MG63 (cell line): ENCODE data around the gene DBNDD1. TPM values are rescaled to one million over a fixed set of nuclear protein-coding genes. Genes with fewer than 3 reads are reported as not detected.
A peak's percentile ranks its signal among the peaks of the same experiment; 100 is the strongest.
"Not testable (repeated sequence)": the region's sequence is repeated elsewhere in the genome, so short reads cannot be mapped to it uniquely, and the experiment has no call there.

ENCODE experiments used
- DNase-seq: peaks from one replicate; pipeline ENCODE4 v3.0.0-alpha.2; 2020
- H3K27me3 ChIP-seq: fragments of 250-450 bp; sonication (Bioruptor Pico); 2 replicates; pipeline ENCODE4 v1.5.1; 2020; ENCODE audit warnings: mild to moderate bottlenecking, moderate library complexity
- H3K36me3 ChIP-seq: fragments of 250-450 bp; sonication (Bioruptor Pico); 2 replicates; pipeline ENCODE4 v1.5.1; 2020; ENCODE audit warnings: mild to moderate bottlenecking, moderate library complexity
- H3K4me3 ChIP-seq: fragments of 250-450 bp; sonication (Bioruptor Pico); 2 replicates; pipeline ENCODE4 v1.5.1; 2020; ENCODE audit warnings: mild to moderate bottlenecking, moderate library complexity
- H3K9me3 ChIP-seq: fragments of 250-450 bp; sonication (Bioruptor Pico); 2 replicates; pipeline ENCODE4 v1.5.1; 2020; ENCODE audit warnings: mild to moderate bottlenecking, moderate library complexity
- total RNA-seq: library from RNA; depleted of rRNA; stranded (reverse); fragments of >200 nt; shearing (Covaris generic); gene quantifications from 2 replicates; pipeline ENCODE4 v1.2.3, GENCODE V29; 2014; ENCODE audit warnings: low replicate concordance; rRNA removed

DBNDD1 gene, protein sequence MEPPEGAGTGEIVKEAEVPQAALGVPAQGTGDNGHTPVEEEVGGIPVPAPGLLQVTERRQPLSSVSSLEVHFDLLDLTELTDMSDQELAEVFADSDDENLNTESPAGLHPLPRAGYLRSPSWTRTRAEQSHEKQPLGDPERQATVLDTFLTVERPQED
- 28.0 and 37.3 TPM in 2 replicates for total RNA-seq

DNA sequence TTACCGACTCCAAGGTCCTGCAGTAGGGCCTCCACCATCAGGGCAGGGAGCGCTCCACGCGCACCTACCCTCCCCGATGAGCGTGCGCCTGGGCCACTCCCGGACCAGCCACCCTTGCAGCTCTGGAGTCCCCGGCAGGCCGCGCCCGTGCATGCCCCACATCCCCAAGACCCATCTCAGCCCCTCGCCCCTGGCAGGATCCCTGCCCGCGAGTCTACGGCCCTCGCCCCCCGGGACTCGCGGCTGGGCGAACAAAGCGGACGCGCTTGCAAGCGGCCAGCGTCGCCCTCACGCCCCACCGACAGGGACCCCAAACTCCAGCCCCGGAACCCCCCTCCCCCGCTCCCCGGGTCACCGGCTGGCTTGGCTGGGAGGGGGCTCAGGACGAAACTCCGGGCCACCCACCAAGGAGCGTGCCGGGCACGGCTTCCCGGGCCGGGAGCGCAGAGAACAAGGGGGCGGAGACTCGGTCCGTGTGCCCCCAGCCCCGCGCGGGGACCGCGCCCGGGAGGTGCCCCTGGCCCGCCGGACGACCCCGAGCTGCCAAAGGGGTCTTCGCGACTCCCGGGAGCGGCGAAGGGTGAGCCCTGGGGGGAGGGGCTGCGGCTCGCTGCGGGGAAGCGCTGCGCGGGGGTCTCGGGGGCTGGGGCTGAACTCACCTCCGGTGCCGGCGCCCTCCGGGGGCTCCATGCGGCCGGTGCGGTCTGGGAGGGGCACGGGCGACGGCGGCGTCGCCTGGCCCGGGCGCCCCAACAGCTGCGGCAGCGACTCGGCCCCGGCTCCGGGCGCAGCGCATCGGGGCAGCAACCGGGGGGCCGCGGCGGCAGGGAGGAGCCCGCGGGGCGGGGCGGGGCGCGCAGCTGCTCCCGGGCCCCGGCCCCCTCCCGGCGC, at the start of gene DBNDD1:
Gene DBNDD1, minus strand, starts transcription at position 805 of the 891 bp plus-strand sequence. Its CDS starts 115 bp downstream, at position 690.
- DNase-seq, result no peak

DNA sequence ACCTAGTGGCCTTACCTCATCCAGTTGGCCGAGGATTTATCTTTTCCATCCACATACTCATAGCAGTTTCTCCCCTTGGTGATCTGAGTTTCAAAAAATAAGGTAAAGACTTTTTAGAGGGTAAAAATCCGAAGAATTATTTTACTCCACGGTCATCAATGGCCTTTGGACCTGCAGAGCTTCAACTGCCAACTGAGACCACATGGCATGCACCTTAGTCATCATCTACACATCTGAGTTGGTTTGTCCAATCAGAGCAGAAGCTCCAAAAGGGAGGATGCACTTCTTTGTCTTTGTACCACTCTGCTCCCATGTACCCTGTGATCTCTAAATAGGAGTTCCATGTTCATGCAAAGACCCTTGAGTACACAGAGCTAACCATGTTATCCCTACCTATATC, 42.2 kb upstream of the DBNDD1 start:
- H3K27me3 ChIP-seq, result 0 out of 2 replicates have a peak, but pooled peaks cover 5% of the 10 kb centered on the region
- no peak for DNase-seq
- no peaks in the 10 kb centered on the region for H3K36me3 ChIP-seq
- H3K4me3 ChIP-seq, result no peak overlapping the region
- no peaks in the 10 kb centered on the region; the same call in none of the 2 replicates for H3K9me3 ChIP-seq

More for the DNA sequence above, at the start of gene DBNDD1:
- Histone ChIP-seq H3K9me3 (no peaks in the 10 kb centered on the region), H3K36me3 (peaks cover 16% of the 10 kb centered on the region), H3K27me3 (no peaks in the 10 kb centered on the region), H3K4me3 (peak within 1 kb of the TSS; percentile 63)

GRCh38 chr16:90057738-90058173, 38.5 kb upstream of the DBNDD1 start:
- Histone ChIP-seq H3K9me3 (peaks cover 28% of the 10 kb centered on the region), H3K4me3 (no peak overlapping the region), H3K36me3 (no peaks in the 10 kb centered on the region), H3K27me3 (0 out of 2 replicates have a peak, but pooled peaks cover 5% of the 10 kb centered on the region)
- no peak for DNase-seq

- not testable (repeated sequence) for H3K36me3 ChIP-seq, DNase-seq, H3K4me3 ChIP-seq, H3K27me3 ChIP-seq
- H3K9me3 ChIP-seq, result peaks cover 28% of the 10 kb centered on the region
These were observed 37.3 kb upstream of the DBNDD1 start for GRCh38 chr16:90056521-90056920.

DNA sequence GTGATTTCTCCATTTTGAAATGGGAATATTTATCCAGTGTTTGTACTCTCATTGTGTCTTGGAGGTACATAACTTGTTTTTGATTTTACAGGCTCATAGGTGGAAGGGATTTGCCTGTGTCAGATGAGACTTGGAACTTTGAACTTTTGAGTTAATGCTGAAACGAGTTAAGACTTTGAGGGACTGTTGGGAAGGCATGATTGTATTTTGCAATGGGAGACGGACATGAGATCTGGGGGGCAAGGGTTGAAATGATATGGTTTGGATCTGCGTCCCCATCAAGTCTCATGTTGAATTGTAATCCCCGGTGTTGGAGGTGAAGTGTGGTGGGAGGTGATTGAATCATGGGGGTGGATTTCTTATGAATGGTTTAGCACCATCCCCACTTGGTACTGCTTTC, 36.1 kb upstream of the DBNDD1 start:
- no peak for DNase-seq
- no peak overlapping the region for H3K4me3 ChIP-seq
- H3K36me3 ChIP-seq, result no peaks in the 10 kb centered on the region
- 0 out of 2 replicates have a peak, but pooled peaks cover 5% of the 10 kb centered on the region for H3K27me3 ChIP-seq
- peaks cover 28% of the 10 kb centered on the region for H3K9me3 ChIP-seq

DNA sequence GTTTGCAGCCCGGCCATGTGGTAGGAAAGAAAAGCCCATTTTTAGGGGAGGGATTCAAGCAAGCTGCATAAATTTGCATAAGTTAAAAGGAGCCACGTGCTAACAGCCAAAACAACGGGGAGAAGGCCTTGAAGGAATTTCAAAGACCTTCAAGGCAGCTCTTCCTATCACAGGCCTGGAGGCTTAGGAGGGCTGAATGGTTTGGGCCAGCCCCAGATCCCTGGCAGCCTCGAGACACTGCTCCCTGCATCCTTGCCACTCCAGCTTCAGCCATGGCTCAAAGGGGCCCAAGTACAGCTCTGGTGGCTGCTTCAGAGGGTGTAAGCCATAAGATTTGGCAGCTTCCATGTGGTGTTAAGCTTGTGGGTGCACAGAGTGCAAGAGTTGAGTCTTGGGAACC, 35.3 kb upstream of the DBNDD1 start:
- DNase-seq, result no peak
- Histone ChIP-seq H3K9me3 (peaks cover 28% of the 10 kb centered on the region), H3K36me3 (no peaks in the 10 kb centered on the region), H3K27me3 (0 out of 2 replicates have a peak, but pooled peaks cover 5% of the 10 kb centered on the region), H3K4me3 (no peak overlapping the region)

- H3K36me3 ChIP-seq, result no peaks in the 10 kb centered on the region
- H3K4me3 ChIP-seq, result no peak overlapping the region
- H3K9me3 ChIP-seq, result peaks cover 28% of the 10 kb centered on the region
- H3K27me3 ChIP-seq, result 0 out of 2 replicates have a peak, but pooled peaks cover 5% of the 10 kb centered on the region
- no peak for DNase-seq
These were observed 34.7 kb upstream of the DBNDD1 start for GRCh38 chr16:90053902-90054500.

- no peaks in the 10 kb centered on the region for H3K36me3 ChIP-seq
- peaks cover 28% of the 10 kb centered on the region for H3K9me3 ChIP-seq
These were observed 31.7 kb upstream of the DBNDD1 start for GRCh38 chr16:90050969-90051368.

DNA sequence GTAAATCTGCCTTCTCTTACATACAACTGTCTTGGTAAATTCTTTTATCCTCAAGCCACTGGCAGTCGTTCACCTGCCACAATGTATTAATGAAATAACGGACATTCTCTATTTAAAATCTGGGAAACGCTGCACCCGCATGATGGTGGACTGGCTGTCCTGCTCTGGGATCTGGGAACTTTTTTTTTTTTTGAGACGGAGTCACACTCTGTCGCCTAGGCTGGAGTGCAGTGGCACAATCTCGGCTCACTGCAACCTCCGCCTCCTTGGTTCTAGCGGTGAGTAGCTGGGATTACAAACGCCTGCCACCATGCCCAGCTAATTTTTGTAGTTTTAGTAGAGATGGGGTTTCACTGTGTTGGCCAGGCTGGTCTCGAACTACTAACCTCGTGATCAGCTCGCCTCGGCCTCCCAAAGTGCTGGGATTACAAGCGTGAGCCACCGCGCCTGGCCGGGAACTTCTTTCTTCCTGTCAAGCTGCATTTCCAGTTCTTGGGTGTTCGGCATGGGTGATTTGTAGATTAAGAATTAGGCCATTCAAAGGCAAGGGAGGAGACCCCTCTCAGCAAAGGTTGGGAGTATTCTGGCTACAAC, 29.6 kb upstream of the DBNDD1 start:
- Histone ChIP-seq H3K27me3 (no peaks in the 10 kb centered on the region), H3K36me3 (peaks cover 10% of the 10 kb centered on the region), H3K9me3 (peaks cover 7% of the 10 kb centered on the region), H3K4me3 (no peak overlapping the region)
- DNase-seq, result no peak

More at GRCh38 chr16:90050969-90051368, 31.7 kb upstream of the DBNDD1 start:
- Histone ChIP-seq H3K4me3 (no peak overlapping the region), H3K27me3 (no peaks in the 10 kb centered on the region)
- DNase-seq, result no peak

GRCh38 chr16:90048347-90048722, 29.1 kb upstream of the DBNDD1 start:
- Histone ChIP-seq H3K27me3 (no peaks in the 10 kb centered on the region), H3K9me3 (peaks cover 4% of the 10 kb centered on the region), H3K4me3 (no peak overlapping the region), H3K36me3 (peaks cover 15% of the 10 kb centered on the region)
- no peak for DNase-seq

DNA sequence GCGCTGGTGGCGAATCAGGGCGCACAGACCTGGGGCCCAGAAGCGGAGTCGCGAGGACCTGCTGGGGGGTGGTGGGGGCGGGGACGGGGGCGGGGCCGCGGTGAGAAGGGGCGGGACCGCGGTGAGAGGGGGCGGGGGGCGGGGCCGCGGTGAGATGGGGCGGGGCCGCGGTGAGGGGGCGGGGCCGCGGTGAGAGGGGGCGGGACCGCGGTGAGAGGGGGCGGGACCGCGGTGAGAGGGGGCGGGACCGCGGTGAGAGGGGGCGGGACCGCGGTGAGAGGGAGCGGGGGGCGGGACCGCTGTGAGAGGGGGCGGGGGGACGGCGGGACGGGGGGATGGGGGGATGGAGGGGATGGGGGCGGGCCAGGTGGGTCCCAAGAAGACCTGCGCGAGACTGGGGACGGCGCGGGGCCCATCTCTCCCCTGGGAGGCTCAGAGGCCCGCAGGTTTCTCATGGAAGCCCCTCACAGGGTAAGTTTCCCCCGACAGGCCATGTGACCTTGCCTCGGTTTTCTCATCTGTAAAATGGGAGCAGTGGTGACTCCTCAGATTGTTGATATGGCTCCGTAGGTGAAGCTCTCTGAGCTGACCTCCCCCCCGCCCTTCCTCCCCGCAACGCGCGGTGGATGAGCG, 28.6 kb upstream of the DBNDD1 start:
- no peak for DNase-seq
- H3K36me3 ChIP-seq, result peaks cover 20% of the 10 kb centered on the region
- peak overlapping the region; percentile 53 for H3K4me3 ChIP-seq
- no peaks in the 10 kb centered on the region for H3K9me3 ChIP-seq
- no peaks in the 10 kb centered on the region for H3K27me3 ChIP-seq

DNA sequence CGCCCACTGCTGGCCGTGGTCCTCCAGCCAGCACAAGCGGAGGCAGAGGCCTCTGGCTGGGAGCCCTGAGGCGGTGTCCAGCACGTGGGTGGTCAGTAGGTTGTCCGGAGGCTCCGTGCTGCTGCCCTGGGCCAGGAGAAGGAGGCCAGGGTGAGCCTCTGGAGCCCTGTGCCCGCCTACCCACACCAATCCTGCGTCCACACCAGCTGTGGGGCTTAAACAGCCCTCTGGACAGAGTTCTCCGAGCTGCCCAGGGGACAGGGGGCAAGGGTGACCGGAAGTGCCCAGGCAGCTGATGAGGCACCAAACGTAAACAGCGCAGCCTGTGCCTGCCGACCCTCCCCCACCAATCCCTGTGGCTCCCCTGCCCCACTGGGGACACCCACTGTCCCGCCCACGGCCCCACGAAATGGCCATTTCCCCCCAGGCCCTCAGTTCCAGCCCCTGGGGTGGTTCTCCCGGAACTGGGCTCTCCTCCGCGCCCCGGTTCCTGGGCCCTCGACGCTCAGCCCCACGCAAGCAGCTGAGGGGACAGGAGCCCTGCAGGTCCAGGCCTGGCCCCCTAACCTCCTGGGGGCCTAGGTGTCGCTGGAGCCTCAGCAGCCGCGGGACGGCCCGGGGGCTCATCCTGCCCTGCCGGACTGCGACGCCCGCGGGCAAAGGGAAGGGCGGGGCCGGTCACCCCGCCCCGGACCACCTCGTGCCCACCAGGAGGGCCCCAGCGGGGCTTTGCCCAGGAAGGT, 27.9 kb upstream of the DBNDD1 start:
- peak; percentile 98 for DNase-seq
- H3K36me3 ChIP-seq, result peaks cover 27% of the 10 kb centered on the region
- no peaks in the 10 kb centered on the region for H3K9me3 ChIP-seq
- peak overlapping the region; percentile 53 for H3K4me3 ChIP-seq
- no peaks in the 10 kb centered on the region for H3K27me3 ChIP-seq

DNA sequence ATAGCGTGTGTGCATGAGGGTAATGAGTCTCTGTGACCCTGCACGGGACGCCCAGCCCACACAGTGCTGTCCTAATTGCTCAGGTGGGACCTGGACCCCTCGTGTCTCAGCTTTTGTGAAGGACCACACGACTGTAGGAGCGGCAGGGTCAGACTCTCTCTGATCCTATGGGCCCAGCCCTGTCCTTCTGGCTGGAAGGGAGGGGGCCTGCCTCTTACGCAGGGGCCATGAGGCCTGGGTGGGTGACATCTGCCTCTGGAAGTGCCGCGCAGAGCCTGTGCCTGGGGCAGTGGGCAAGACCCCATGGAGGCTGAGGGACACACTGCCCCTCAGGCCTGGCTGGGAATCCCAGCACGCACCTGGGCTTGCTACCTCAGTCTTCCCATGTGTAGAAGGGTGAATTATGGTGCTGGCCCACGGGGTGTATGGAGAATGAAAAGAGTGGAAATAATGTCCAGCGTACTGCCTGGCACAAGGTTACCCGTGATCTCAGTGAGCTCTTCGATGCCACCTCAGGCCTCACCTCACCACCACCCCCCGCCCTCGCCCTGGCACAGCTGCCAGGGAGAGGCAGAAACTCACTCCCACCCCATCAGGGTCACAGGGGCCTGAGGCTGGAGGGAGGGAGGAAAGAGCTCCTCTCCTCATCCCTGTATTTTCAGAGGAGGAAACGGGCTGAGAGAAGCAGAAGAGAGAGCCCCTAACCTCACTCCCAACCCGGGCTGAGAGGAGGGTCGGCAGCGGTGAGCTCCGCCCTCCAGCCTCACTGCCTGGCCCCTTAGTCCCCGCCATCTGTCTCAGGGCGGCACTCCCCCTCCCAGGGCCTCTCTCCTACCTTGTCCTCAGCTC, 27.1 kb upstream of the DBNDD1 start:
- DNase-seq, result no peak
- H3K9me3 ChIP-seq, result no peaks in the 10 kb centered on the region
- peak overlapping the region; percentile 53 for H3K4me3 ChIP-seq
- no peaks in the 10 kb centered on the region for H3K27me3 ChIP-seq
- peaks cover 35% of the 10 kb centered on the region for H3K36me3 ChIP-seq

GRCh38 chr16:90044111-90044551, 24.9 kb upstream of the DBNDD1 start:
- no peak overlapping the region for H3K4me3 ChIP-seq
- H3K9me3 ChIP-seq, result no peaks in the 10 kb centered on the region
- no peaks in the 10 kb centered on the region for H3K27me3 ChIP-seq
- H3K36me3 ChIP-seq, result peaks cover 55% of the 10 kb centered on the region
- DNase-seq, result peak; percentile 56

- H3K36me3 ChIP-seq, result peaks cover 61% of the 10 kb centered on the region
- H3K4me3 ChIP-seq, result no peak overlapping the region
- DNase-seq, result no peak
- H3K9me3 ChIP-seq, result no peaks in the 10 kb centered on the region
- H3K27me3 ChIP-seq, result no peaks in the 10 kb centered on the region
These were observed 24.3 kb upstream of the DBNDD1 start for GRCh38 chr16:90043526-90043925.
